Body of pancreas (tissue), 4 donors: ENCODE data around the gene ZNF541.

Experiments
- CTCF ChIP-seq, 7 experiments: fragments of 450-650 bp in 4 of 7; fragments of 200-600 bp in 3 of 7; sonication (generic) in 3 of 7; IDR thresholded peaks; one replicate each; pipeline ENCODE4 v1.5.1; 2016 to 2019; ENCODE audit warnings: antibody characterized with exemption in 7 of 7
- POLR2A ChIP-seq, 3 donors: fragments of 450-650 bp; IDR thresholded peaks; one replicate each; pipeline ENCODE4 v1.6.1; 2016; ENCODE audit warnings: antibody characterized with exemption in 3 of 3, mild to moderate bottlenecking in 2 of 3

GRCh38 chr19:47569331-47569730, 3.6 kb downstream of the ZNF541 start:
- TF ChIP-seq CTCF (IDR thresholded peaks at IDR 0.05): no peak
- TF ChIP-seq POLR2A (IDR thresholded peaks at IDR 0.05): no peak
